Thyroid gland (tissue), 4 donors: ENCODE results near the gene PRKAR2B.

Experiments used
- POLR2A ChIP-seq, 2 donors: fragments of 450-650 bp; IDR thresholded peaks; one replicate each; pipeline ENCODE4 v1.6.1; 2017; ENCODE audit warnings: antibody characterized with exemption in 2 of 2, mild to moderate bottlenecking in 2 of 2, moderate library complexity in 1 of 2
- TF ChIP-seq, protein P1 (sequence below), 6 experiments: fragments of 200-600 bp in 3 of 6; fragments of 450-650 bp in 3 of 6; sonication (generic) in 3 of 6; IDR thresholded peaks; one replicate each; pipeline ENCODE4 v1.5.1; 2016 to 2019; ENCODE audit warnings: antibody characterized with exemption in 6 of 6, mild to moderate bottlenecking in 2 of 6, inconsistent platforms in 1 of 6, moderate library complexity in 1 of 6

DNA sequence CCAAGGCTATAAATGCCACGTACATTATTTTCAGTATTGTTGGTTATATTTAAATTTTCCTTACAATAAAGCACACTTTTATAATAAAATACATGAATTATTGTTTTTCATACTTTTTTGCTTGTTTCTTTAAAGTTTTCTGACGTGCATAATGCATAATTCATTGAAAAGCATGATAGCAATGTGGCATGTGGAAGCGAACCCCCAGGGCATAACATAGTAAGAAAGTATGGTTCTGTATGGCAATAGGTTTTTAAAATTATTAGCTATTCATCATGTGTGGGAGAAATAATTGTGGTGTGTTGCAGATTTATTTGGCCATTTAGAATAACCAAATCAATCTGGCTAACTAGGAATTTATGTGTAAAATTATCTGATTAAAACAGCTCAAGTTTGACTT, 116.9 kb downstream of the PRKAR2B start:
- TF ChIP-seq, protein P1, sequence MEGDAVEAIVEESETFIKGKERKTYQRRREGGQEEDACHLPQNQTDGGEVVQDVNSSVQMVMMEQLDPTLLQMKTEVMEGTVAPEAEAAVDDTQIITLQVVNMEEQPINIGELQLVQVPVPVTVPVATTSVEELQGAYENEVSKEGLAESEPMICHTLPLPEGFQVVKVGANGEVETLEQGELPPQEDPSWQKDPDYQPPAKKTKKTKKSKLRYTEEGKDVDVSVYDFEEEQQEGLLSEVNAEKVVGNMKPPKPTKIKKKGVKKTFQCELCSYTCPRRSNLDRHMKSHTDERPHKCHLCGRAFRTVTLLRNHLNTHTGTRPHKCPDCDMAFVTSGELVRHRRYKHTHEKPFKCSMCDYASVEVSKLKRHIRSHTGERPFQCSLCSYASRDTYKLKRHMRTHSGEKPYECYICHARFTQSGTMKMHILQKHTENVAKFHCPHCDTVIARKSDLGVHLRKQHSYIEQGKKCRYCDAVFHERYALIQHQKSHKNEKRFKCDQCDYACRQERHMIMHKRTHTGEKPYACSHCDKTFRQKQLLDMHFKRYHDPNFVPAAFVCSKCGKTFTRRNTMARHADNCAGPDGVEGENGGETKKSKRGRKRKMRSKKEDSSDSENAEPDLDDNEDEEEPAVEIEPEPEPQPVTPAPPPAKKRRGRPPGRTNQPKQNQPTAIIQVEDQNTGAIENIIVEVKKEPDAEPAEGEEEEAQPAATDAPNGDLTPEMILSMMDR (IDR thresholded peaks at IDR 0.05), result no peak
- no peak for TF ChIP-seq POLR2A (IDR thresholded peaks at IDR 0.05)
